Mesothelial cell of epicardium (in vitro differentiated cells): ENCODE data around the gene ISYNA1. TPM values are rescaled to one million over a fixed set of nuclear protein-coding genes. Genes with fewer than 3 reads are reported as not detected.

ENCODE experiments used
- DNase-seq, 2 experiments: peaks; one replicate each; pipeline ENCODE4 v3.0.0; 2021; ENCODE audit warnings: low spot score in 2 of 2; ENCODE audit not compliant: unreplicated experiment in 2 of 2
- H3K27ac Mint-ChIP-seq: 2 replicates; pipeline ENCODE4 v1.8.0; 2021; ENCODE audit warnings: mixed read lengths
- H3K27me3 Mint-ChIP-seq: 2 replicates; pipeline ENCODE4 v1.8.0; 2021; ENCODE audit warnings: low read depth, mixed read lengths
- H3K36me3 Mint-ChIP-seq: 2 replicates; pipeline ENCODE4 v1.8.0; 2021; ENCODE audit warnings: mixed read lengths
- H3K4me1 Mint-ChIP-seq: 2 replicates; pipeline ENCODE4 v1.8.0; 2021; ENCODE audit warnings: mixed read lengths
- H3K4me3 Mint-ChIP-seq: 2 replicates; pipeline ENCODE4 v1.8.0; 2021; ENCODE audit warnings: mild to moderate bottlenecking, moderate library complexity, mixed read lengths
- H3K9me3 Mint-ChIP-seq: 2 replicates; pipeline ENCODE4 v1.8.0; 2021; ENCODE audit warnings: mixed read lengths
- CTCF ChIP-seq: fragments of 200-600 bp; sonication (generic); IDR thresholded peaks from one replicate; pipeline ENCODE4 v1.5.0; 2021; ENCODE audit warnings: antibody characterized with exemption; ENCODE audit not compliant: unreplicated experiment
- total RNA-seq: library from RNA; stranded (reverse); gene quantifications from 3 replicates; pipeline ENCODE4 v1.2.1, GENCODE V29; 2021

ISYNA1 gene
- total RNA-seq, 1 donor from 2014 or later, result 826 TPM

GRCh38 chr19:18388960-18389725, 48.8 kb downstream of the ISYNA1 start:
- Mint-ChIP-seq H3K27ac (no peak overlapping the region), H3K4me1 (peaks cover 12% of the 10 kb centered on the region), H3K36me3 (no peaks in the 10 kb centered on the region), H3K27me3 (peaks cover 6% of the 10 kb centered on the region), H3K4me3 (peak overlapping the region; percentile 20), H3K9me3 (no peaks in the 10 kb centered on the region)
- DNase-seq, result no peak
- TF ChIP-seq CTCF, result no peak

- Mint-ChIP-seq H3K27me3 (peaks cover 6% of the 10 kb centered on the region), H3K4me3 (peak overlapping the region; percentile 52), H3K27ac (no peak overlapping the region), H3K36me3 (no peaks in the 10 kb centered on the region), H3K4me1 (peaks cover 12% of the 10 kb centered on the region), H3K9me3 (no peaks in the 10 kb centered on the region)
- DNase-seq, result peak; percentile 72 to 85
- peak; percentile 100 for TF ChIP-seq CTCF
These were observed 49.6 kb downstream of the ISYNA1 start for GRCh38 chr19:18388100-18388959.

- H3K27ac Mint-ChIP-seq, result no peak overlapping the region
- peaks cover 16% of the 10 kb centered on the region for H3K4me1 Mint-ChIP-seq
- H3K36me3 Mint-ChIP-seq, result no peaks in the 10 kb centered on the region
- TF ChIP-seq CTCF, result no peak
- H3K9me3 Mint-ChIP-seq, result no peaks in the 10 kb centered on the region
- H3K27me3 Mint-ChIP-seq, result peaks cover 6% of the 10 kb centered on the region
- no peak for DNase-seq
- peak overlapping the region; percentile 33 for H3K4me3 Mint-ChIP-seq
These were observed 51.2 kb downstream of the ISYNA1 start for GRCh38 chr19:18386543-18387271.

GRCh38 chr19:18385675-18386542, 52.0 kb downstream of the ISYNA1 start, which contains the start of gene GDF15:
GDF15 (plus strand) TSS chr19:18386158; CDS start chr19:18386190, 32 bp downstream.
- Mint-ChIP-seq H3K4me1 (peaks cover 16% of the 10 kb centered on the region), H3K27me3 (peaks cover 6% of the 10 kb centered on the region), H3K36me3 (no peaks in the 10 kb centered on the region), H3K4me3 (peak within 1 kb of the TSS; percentile 33), H3K9me3 (no peaks in the 10 kb centered on the region), H3K27ac (no peak within 1 kb of the TSS)
- peak in 1 of 2 experiments; percentile 47 for DNase-seq
- TF ChIP-seq CTCF, result peak; percentile 37

GRCh38 chr19:18385359-18385674, 52.6 kb downstream of the ISYNA1 start:
- peaks cover 18% of the 10 kb centered on the region for H3K4me1 Mint-ChIP-seq
- DNase-seq, result no peak
- peaks cover 6% of the 10 kb centered on the region for H3K27me3 Mint-ChIP-seq
- TF ChIP-seq CTCF, result no peak
- no peaks in the 10 kb centered on the region for H3K9me3 Mint-ChIP-seq
- H3K36me3 Mint-ChIP-seq, result no peaks in the 10 kb centered on the region
- H3K27ac Mint-ChIP-seq, result no peak overlapping the region
- no peak overlapping the region for H3K4me3 Mint-ChIP-seq
